ENCODE measurements around the gene NOL4. TPM values are rescaled to one million over a fixed set of nuclear protein-coding genes. Genes with fewer than 3 reads are reported as not detected.

NOL4 gene
- polyA plus RNA-seq, 3 donors, result 0.77 TPM; not detected in 2

DNA sequence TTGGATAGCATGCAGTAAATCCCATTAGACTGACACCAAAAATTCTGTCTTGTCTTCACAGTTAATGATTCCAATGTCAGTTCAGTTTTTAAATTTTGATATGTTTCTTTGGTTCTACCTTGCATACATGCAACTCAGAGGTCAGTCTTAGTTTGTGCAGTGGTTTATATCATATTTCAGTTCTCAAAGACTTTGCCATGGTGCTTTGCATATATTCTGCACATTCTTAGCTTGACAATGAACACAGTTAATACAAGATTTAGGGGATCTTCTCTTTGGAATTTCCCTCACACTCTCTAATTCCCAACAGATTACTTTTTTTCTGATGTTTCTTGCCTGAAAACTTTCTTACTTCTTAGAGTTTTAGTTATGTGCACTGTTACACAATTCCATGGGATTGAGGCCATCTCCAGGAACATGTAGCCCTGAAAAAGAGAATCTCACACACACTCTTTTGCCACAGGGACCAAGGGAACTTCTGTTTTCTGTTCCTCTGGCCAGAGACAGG lies 17.3 kb downstream of the NOL4 start:
- no peak overlapping the region for H3K27ac ChIP-seq (ENCODE audit: low read depth, low read length)

DNA sequence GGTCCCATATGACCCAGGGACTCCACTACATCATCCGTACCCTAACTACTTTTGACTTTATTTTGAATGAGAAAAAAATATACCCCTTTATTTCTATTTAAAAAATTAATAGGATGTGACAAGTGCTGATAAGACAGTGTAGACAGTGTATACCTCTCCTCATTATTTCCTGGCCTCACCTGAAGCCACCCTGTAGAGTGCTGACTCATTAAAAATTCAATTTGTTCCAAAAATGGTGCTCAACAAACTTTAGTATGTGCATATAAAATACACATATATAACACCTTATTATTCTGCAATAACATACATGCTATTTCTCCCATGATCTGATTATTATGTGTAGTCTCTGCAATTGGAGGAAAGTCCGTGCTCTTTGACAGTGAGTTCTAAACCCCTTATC lies 20.8 kb downstream of the NOL4 start:
- no peak overlapping the region for H3K27ac ChIP-seq (ENCODE audit: low read depth, low read length)
- 69 to 81% (median 77%) methylated on average over 2 of the region's 2 CpGs for WGBS, 3 donors

DNA sequence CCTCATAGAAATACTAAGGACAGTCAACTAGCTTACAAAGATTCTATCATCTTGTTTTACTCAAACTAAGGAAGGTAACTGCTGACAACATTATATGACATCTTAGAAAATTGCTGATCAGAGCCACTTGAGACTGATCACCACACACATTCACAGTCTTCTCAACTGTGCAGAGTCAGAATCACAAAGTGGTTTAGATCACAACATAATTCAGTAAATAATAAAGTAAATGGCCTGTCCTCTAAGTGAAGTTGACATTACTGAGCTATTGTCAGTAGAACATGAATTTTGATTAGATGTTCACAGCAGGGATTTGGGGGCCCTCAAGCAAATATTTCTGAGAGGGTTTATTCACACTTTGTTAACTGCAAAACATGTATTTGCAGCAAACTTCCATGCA lies 28.5 kb downstream of the NOL4 start:
- H3K27ac ChIP-seq (ENCODE audit: low read depth, low read length), result no peak overlapping the region

DNA sequence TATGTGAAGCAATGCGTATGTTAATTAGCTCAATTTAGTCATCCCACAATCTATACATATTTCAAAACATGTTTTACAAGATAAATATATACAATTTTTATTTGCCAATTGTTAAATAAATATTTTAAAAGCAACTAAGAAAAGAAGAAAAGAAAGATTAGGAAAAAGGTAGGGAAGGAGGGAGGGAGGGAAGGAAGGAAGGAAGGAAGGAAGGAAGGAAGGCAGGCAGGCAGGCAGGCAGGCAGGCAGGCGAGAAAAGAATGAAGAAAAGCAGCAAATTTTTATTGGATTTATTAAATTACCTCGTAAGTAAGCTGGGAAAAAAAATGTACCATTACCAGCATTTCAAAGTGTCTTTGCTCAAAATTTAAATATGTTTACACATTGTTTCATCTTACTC lies 30.5 kb downstream of the NOL4 start:
- H3K27ac ChIP-seq (ENCODE audit: low read depth, low read length), result no peak overlapping the region
- 64 to 73% (median 65%) methylated on average over 3 of the region's 3 CpGs for WGBS, 3 donors

DNA sequence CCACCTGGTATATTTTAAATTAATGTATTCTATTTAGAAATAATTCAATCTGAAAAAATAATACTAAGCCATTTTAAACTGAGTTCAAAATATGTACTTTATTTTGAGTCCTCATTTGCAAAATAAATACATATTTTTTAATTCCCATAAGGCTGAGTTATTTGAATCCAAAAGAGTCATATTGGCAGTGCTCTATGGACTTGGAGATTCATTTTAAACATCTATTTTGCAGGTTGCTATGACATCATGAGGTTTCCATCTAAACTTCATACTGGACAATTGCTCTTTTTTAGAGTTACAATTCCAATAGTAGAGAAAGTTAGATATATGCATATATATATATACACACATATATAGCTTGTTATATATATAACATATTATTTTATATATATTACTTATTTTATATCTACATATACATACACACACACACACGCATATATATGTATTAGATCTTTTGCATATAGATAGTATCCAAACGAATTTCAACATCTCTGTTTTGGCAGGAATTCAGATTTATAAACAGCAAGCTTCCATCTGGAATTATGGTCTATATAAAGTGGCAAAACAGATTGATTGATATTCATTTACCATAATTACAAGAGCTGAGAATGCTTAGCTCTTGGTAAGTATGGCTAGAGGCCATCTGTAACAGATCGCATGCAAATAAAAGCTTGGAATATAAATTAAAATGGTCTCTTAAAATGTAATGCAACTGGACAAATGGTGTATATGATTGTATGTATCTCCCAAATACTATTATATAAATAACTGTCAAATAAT lies 34.9 kb downstream of the NOL4 start:
- WGBS, 3 donors, result 64 to 69% (median 69%) methylated on average over 3 of the region's 3 CpGs
- H3K27ac ChIP-seq (ENCODE audit: low read depth, low read length), result no peak overlapping the region

Data from adipose tissue (tissue), 3 donors.